Natural killer cell (primary cell): ENCODE results near the gene DLL1. TPM values are rescaled to one million over a fixed set of nuclear protein-coding genes. Genes with fewer than 3 reads are reported as not detected.

Source experiments
- ATAC-seq, 3 donors: fragments of 150-1000 bp in 2 of 3; fragments of 200-7000 bp in 1 of 3; cut with Tn5 transposase; 1 replicate in 1 of 3; 2 replicates in 2 of 3; pipeline ENCODE4 v1.10.0; 2021; ENCODE audit warnings: mild to moderate bottlenecking in 2 of 3, moderate library complexity in 2 of 3
- DNase-seq, 2 donors: peaks; one replicate each; pipeline versions ENCODE4 v3.0.0 to v3.0.0-alpha.2; 2013 to 2021; ENCODE audit warnings: mixed read lengths in 1 of 2
- H3K27ac ChIP-seq: one replicate; pipeline ENCODE4 v1.5.1; 2013; ENCODE audit warnings: mild to moderate bottlenecking, low read length
- H3K27me3 ChIP-seq: one replicate; pipeline ENCODE4 v1.6.1; 2013; ENCODE audit warnings: low read length; ENCODE audit not compliant: control insufficient read depth, insufficient read depth
- H3K36me3 ChIP-seq: one replicate; pipeline ENCODE4 v1.6.1; 2013; ENCODE audit warnings: low read length; ENCODE audit not compliant: control insufficient read depth, insufficient read depth
- H3K4me1 ChIP-seq: one replicate; pipeline ENCODE4 v1.6.1; 2013; ENCODE audit warnings: low read length; ENCODE audit not compliant: control insufficient read depth, insufficient read depth
- H3K4me3 ChIP-seq: one replicate; pipeline ENCODE4 v1.5.1; 2013; ENCODE audit warnings: low read length
- H3K9me3 ChIP-seq: one replicate; pipeline ENCODE4 v1.6.1; 2013; ENCODE audit warnings: low read length; ENCODE audit not compliant: control insufficient read depth, insufficient read depth
- H3K27ac Mint-ChIP-seq, 2 donors: one replicate each; pipeline ENCODE4 v1.8.0; 2022; ENCODE audit warnings: mild to moderate bottlenecking in 2 of 2, mixed read lengths in 2 of 2, moderate library complexity in 1 of 2
- H3K27me3 Mint-ChIP-seq, 2 donors: one replicate each; pipeline ENCODE4 v1.8.0; 2022; ENCODE audit warnings: low read depth in 2 of 2, mixed read lengths in 2 of 2
- H3K36me3 Mint-ChIP-seq: one replicate; pipeline ENCODE4 v1.8.0; 2022; ENCODE audit warnings: mixed read lengths
- H3K4me1 Mint-ChIP-seq, 2 donors: one replicate each; pipeline ENCODE4 v1.8.0; 2022; ENCODE audit warnings: mixed read lengths in 2 of 2
- H3K4me3 Mint-ChIP-seq: one replicate; pipeline ENCODE4 v1.8.0; 2022; ENCODE audit warnings: mild to moderate bottlenecking, moderate library complexity, mixed read lengths
- H3K9me3 Mint-ChIP-seq, 2 donors: one replicate each; pipeline ENCODE4 v1.8.0; 2022; ENCODE audit warnings: mixed read lengths in 2 of 2
- CTCF ChIP-seq: fragments of 200-600 bp; IDR thresholded peaks from one replicate; pipeline ENCODE4 v1.8.0; 2022; ENCODE audit warnings: antibody characterized with exemption
- WGBS: methylation state at CpG from one replicate; pipeline ENCODE4 v1.1.7; 2013; ENCODE audit warnings: missing lambda C conversion rate; ENCODE audit not compliant: insufficient coverage; 5-methylcytosine and 5-hydroxymethylcytosine counted together
- intact Hi-C: fragments of 100-400 bp; cut with micrococcal nuclease; formaldehyde crosslinking; loops from one replicate; pipeline ENCODE4 v1.14.2; 2022
- total RNA-seq, 4 donors: library from RNA; stranded (reverse); fragments of 120-200 nt in 1 of 4; gene quantifications; one replicate each; pipeline versions ENCODE4 v1.2.3 to v1.2.4, GENCODE V29; 2013 to 2022

DLL1 gene
- total RNA-seq, 3 donors from 2014 or later (not counting 1 experiment from before 2014, with no cell fraction given), result 4.3 to 16.9 (median 6.0) TPM

GRCh38 chr6:170289951-170290295 lies 955 bp downstream of the DLL1 start:
- no peak for DNase-seq
- Mint-ChIP-seq H3K36me3 (peaks cover 7% of the 10 kb centered on the region), H3K27me3 (peaks cover 32 to 58% of the 10 kb centered on the region in 2 donors), H3K9me3 (no peaks in the 10 kb centered on the region), H3K4me1 (peaks cover 34 to 53% of the 10 kb centered on the region in 2 donors), H3K27ac (peak overlapping the region; percentile 71 to 73), H3K4me3 (peak overlapping the region; percentile 98)
- WGBS, result under 1% methylated on average over 41 of the region's 41 CpGs
- Histone ChIP-seq H3K9me3 (no peaks in the 10 kb centered on the region), H3K27ac (no peak overlapping the region), H3K4me3 (peak overlapping the region; percentile 85), H3K4me1 (peaks cover 51% of the 10 kb centered on the region), H3K36me3 (peaks cover 12% of the 10 kb centered on the region), H3K27me3 (peaks cover 37% of the 10 kb centered on the region)
- ATAC-seq, result peak in 2 of 3 donors; percentile 16 to 20
- intact Hi-C loops, result loop anchor here (10.0 kb wide), 1 partner anchor 225 kb away; no protein-coding TSS in a partner anchor
- no peak for TF ChIP-seq CTCF

- DNase-seq (peak in 1 of 2 donors; percentile 44), ATAC-seq (peak in 2 of 3 donors; percentile 11 to 13)
- TF ChIP-seq CTCF, result no peak
- H3K27ac ChIP-seq, result no peak overlapping the region
- peaks cover 27 to 55% of the 10 kb centered on the region in 2 donors for H3K27me3 Mint-ChIP-seq
- no peaks in the 10 kb centered on the region for H3K9me3 ChIP-seq
- peaks cover 8% of the 10 kb centered on the region for H3K36me3 Mint-ChIP-seq
- H3K4me1 Mint-ChIP-seq, result peaks cover 34 to 48% of the 10 kb centered on the region in 2 donors
- H3K4me1 ChIP-seq, result peaks cover 50% of the 10 kb centered on the region
- WGBS, result under 1% methylated on average over 85 of the region's 85 CpGs
- peak overlapping the region; percentile 85 for H3K4me3 Mint-ChIP-seq
- H3K36me3 ChIP-seq, result peaks cover 16% of the 10 kb centered on the region
- H3K4me3 ChIP-seq, result peak overlapping the region; percentile 43
- intact Hi-C loops, result no loop called here
- peak overlapping the region; percentile 45 to 78 for H3K27ac Mint-ChIP-seq
- H3K9me3 Mint-ChIP-seq, result no peaks in the 10 kb centered on the region
- peaks cover 36% of the 10 kb centered on the region for H3K27me3 ChIP-seq
Measured at GRCh38 chr6:170289180-170289931, 1.5 kb downstream of the DLL1 start.

- TF ChIP-seq CTCF, result no peak
- Mint-ChIP-seq H3K27ac (peak overlapping the region; percentile 45 to 78), H3K4me1 (peaks cover 29 to 42% of the 10 kb centered on the region in 2 donors), H3K27me3 (peaks cover 21 to 54% of the 10 kb centered on the region in 2 donors), H3K36me3 (peaks cover 8% of the 10 kb centered on the region), H3K9me3 (no peaks in the 10 kb centered on the region), H3K4me3 (peak overlapping the region; percentile 85)
- intact Hi-C loops, result no loop called here
- WGBS, result 4% methylated on average over 16 of the region's 16 CpGs
- no peak overlapping the region for H3K27ac ChIP-seq
- H3K9me3 ChIP-seq, result no peaks in the 10 kb centered on the region
- peak overlapping the region; percentile 40 for H3K4me3 ChIP-seq
- peaks cover 16% of the 10 kb centered on the region for H3K36me3 ChIP-seq
- peaks cover 36% of the 10 kb centered on the region for H3K27me3 ChIP-seq
- DNase-seq (no peak), ATAC-seq (no peak)
- H3K4me1 ChIP-seq, result peaks cover 50% of the 10 kb centered on the region
Measured at GRCh38 chr6:170288852-170289179, 2.1 kb downstream of the DLL1 start.
